IPS DF 4.7 (cell line): Measurements from ENCODE around the gene C1QC.

Source experiments
- DNase-seq: peaks from one replicate; pipeline ENCODE4 v3.0.0-alpha.2; 2013; ENCODE audit warnings: low spot score; ENCODE audit errors: extremely low read depth

C1QC gene

DNA sequence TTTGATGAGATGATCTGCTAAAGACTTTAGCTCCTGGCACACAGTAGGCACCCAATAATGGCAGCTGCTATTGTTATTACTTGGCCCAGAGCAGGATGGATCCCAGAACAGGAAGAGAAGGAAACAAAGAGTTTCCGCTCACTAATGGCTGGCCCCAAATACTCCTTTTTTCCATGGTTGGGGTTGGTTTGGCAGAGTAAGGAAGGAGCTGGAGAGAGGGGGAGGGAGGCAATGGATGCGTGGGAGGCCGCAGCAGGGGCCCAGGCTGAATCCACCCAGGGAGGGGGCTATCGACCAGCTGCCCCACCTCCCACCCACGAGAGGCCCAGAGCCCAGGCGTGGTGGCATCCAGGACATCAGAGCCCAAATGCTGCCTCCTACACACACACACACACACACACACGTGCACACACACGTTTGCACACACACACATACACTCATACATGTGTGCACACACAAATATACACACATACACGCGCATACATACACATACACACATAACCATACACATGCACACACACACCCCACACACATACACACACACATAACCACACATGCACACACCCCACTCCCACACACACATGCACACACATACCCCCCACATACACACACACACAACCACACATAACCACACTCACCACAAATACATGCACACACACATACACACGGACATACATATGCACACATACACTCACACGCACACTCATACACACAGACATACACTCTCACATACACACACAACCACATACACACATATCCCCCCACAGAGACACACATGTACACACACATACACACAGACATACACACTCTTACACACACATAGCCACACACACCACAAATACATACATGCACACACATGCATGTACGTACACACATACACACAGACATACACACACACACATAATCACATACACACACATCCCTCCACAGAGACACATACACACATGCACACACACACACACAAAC, 34.8 kb downstream of the C1QC start:
- DNase-seq, result no peak

DNA sequence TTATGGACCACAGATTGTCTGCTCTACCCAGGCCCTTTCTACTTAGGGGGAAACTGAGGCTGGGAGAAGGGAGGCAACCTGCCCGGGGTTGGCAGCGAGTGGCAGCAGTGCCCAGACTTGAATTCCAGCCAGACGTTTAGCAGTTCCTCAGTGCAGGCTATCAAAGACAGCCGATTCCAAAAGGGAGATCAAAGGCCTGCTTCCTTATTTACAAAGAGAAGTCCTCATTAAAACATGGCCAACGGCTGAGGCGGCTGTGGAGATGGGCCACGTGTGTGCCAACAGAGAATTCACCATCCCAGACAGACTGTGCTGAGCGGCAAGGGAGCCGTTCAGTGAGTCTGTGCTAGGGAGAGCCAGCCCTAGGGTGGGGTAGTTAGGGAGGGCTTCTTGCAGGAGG, 37.3 kb downstream of the C1QC start:
- no peak for DNase-seq

DNA sequence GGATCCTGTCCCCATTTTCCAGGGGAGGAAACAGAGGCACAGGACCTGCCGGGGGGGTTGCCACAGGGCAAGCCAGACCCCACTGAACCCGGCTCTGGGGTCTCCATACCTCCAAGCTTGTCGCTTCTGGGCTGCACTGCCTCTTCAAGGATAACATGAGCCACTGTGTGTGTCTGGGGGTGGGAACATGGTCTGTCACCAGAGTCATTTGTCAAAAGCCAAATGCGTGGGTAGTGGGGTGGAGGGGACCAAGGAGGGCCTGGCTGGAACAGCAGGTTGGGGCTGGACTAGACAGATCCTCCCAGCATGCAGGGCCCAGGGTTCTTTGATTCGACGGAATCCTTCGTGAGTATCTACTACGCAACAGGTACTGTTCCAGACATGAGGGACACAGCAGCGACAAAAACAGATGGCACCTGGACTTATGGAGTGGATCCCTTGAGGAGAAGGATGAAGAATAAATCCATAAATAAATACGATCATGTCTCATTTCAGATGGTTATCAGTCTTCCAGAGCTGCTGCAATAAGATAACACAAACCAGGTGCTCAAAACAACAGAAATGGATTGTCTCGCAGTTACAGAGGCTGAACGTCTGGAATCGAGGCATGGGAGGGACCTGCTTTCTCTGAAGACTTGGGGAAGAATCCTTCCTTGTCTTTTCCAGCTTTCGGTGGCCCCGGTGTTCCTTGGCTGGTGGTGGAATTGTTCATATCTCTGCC, 38.3 kb downstream of the C1QC start:
- DNase-seq, result no peak

DNA sequence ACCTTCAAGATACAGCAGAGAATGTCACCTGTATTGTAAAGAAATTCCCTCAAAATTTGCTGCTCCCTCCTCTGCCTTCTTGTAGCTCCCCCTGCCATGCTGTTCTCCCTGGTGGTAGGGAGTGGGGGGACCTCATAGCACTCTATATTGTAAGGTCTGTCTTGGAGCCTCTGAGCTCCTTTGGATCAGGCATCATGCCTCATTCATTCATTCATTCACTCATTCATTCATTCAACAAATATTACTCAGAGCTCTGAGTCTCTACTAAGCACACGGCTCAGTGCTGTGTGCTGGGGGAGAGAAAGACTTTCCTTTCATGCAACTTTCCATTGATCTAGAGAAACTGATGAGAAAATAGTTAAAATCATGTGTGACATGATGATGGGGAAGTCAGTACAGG, 40.1 kb downstream of the C1QC start:
- DNase-seq, result no peak

DNA sequence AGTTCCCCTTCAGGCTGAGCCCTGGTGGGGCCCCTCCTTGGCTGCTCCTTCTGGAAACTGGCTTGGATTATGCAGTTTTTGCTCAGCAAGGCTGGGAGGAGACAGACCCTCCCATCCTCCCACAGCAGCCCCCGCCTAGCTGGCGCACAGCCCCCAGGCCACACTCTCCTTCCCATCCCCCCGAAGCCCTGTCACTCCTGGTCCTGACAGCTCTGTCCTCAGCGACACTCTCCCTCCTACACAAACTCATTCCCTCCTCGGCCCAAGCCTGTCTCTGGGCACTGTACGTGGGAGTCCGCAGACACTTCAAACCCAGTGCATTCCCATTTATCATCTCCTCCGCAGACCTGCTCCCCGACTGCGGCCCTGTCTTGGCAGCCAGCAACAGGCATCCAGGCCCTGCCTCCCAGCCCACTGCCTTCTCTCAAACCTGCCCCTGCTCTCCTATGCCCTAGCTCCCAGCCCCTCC, 42.2 kb downstream of the C1QC start:
- DNase-seq, result no peak

GRCh38 chr1:22687191-22687590, 43.8 kb downstream of the C1QC start:
- no peak for DNase-seq

GRCh38 chr1:22688466-22688865, 45.0 kb downstream of the C1QC start:
- DNase-seq, result no peak

- DNase-seq, result no peak
Observed at GRCh38 chr1:22689505-22689904, 46.1 kb downstream of the C1QC start.

- DNase-seq, result no peak
Observed at GRCh38 chr1:22691031-22691753, 47.8 kb downstream of the C1QC start.

DNA sequence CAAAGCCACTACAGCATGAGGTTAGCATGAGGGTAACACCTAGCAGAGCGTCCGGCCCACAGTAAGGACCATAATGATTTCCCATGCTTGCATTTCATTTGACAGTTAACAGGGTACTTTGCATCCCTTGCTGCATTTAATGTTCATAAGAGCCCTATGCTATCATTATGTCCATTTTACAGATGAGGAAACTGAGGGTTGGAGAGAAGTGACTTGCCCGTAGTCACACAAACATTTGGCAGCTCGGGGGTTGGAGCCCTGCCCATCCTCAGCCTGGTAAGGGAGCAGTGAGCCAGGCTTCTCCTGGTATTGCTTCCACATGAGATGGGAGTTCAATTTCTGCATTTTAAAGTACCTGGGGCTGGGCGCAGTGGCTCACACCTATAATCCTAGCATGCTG, 50.7 kb downstream of the C1QC start:
- no peak for DNase-seq

- no peak for DNase-seq
Observed at GRCh38 chr1:22696610-22697009, 53.2 kb downstream of the C1QC start.
